K562 (cell line): Measurements from ENCODE around the gene CD82. TPM values are rescaled to one million over a fixed set of nuclear protein-coding genes. Genes with fewer than 3 reads are reported as not detected.

Experiments
- BMI1 ChIP-seq: fragments of 150-350 bp; IDR thresholded peaks from 2 replicates; pipeline ENCODE4 v1.6.1; 2014; ENCODE audit warnings: low read length
- DEAF1 ChIP-seq: fragments of 450-650 bp; formaldehyde crosslinking; IDR thresholded peaks from 2 replicates; pipeline ENCODE4 v1.4.0; 2020; ENCODE audit warnings: mild to moderate bottlenecking, moderate library complexity
- GATA2 ChIP-seq: sonication (generic); formaldehyde crosslinking; IDR thresholded peaks from 2 replicates; pipeline ENCODE4 v1.4.0; 2020; ENCODE audit warnings: mild to moderate bottlenecking, missing genetic modification reagents
- KHSRP ChIP-seq: fragments of 450-650 bp; IDR thresholded peaks from 2 replicates; pipeline ENCODE4 v1.6.1; 2017
- KLF13 ChIP-seq: fragments of 450-650 bp; IDR thresholded peaks from 2 replicates; pipeline ENCODE4 v1.6.1; 2016; ENCODE audit warnings: missing genetic modification characterization, low read depth, mild to moderate bottlenecking, missing compliant biosample characterization, moderate library complexity, borderline replicate concordance
- MAFG ChIP-seq: fragments of 450-650 bp; conservative IDR thresholded peaks from 2 replicates; pipeline ENCODE4 v1.6.1; 2016; ENCODE audit warnings: missing genetic modification characterization, missing compliant biosample characterization
- MEIS2 ChIP-seq: fragments of 450-650 bp; IDR thresholded peaks from 2 replicates; pipeline ENCODE4 v1.6.1; 2014; ENCODE audit warnings: mild to moderate bottlenecking; ENCODE audit not compliant: partially characterized antibody
- PATZ1 ChIP-seq: fragments of 250-450 bp; sonication (Bioruptor Pico); IDR thresholded peaks from 2 replicates; pipeline ENCODE4 v1.5.0; 2020; ENCODE audit warnings: mild to moderate bottlenecking, borderline replicate concordance
- PBX2 ChIP-seq, 2 experiments: IDR thresholded peaks in 1 of 2; conservative IDR thresholded peaks in 1 of 2; 2 replicates each; pipeline ENCODE4 v1.6.1; 2016; ENCODE audit warnings: low read depth in 2 of 2, mild to moderate bottlenecking in 1 of 2, missing compliant biosample characterization in 1 of 2, missing genetic modification characterization in 1 of 2, moderate library complexity in 1 of 2
- PCBP2 ChIP-seq: fragments of 200-400 bp; formaldehyde crosslinking; IDR thresholded peaks from 2 replicates; pipeline ENCODE4 v1.6.1; 2018; ENCODE audit warnings: low read length, low read depth, mild to moderate bottlenecking, moderate library complexity; ENCODE audit not compliant: poor library complexity, severe bottlenecking
- RBM17 ChIP-seq: fragments of 200-400 bp; formaldehyde crosslinking; IDR thresholded peaks from 2 replicates; pipeline ENCODE4 v1.6.1; 2017; ENCODE audit warnings: low read depth, mild to moderate bottlenecking, low read length, borderline replicate concordance
- REST ChIP-seq, 2 experiments: fragments of 450-650 bp; formaldehyde crosslinking in 1 of 2; IDR thresholded peaks; 2 replicates each; pipeline versions ENCODE4 v1.4.0 to v1.6.1; 2014 to 2020; ENCODE audit warnings: mild to moderate bottlenecking in 2 of 2, borderline replicate concordance in 1 of 2, low read depth in 1 of 2
- SP1 ChIP-seq: sonication (generic); formaldehyde crosslinking; IDR thresholded peaks from 2 replicates; pipeline ENCODE4 v1.8.1; 2022; ENCODE audit warnings: mild to moderate bottlenecking, missing genetic modification reagents
- polyA plus RNA-seq, 8 experiments: library from polyadenylated mRNA; depleted of rRNA in 4 of 8; stranded (reverse) in 5 of 8; unstranded in 3 of 8; fragments of >200 nt; fragmentation: Nextera tagmentation in 2 of 8; fragmentation: Illumina TruSeq in 1 of 8; extraction: Ambion mirVana in 2 of 8; extraction: Trizol in 1 of 8; gene quantifications; 2 replicates each; pipeline versions ENCODE4 v1.2.1 to v1.2.3, GENCODE V29; 2011 to 2014; ENCODE audit warnings: inconsistent platforms in 1 of 8, missing spikeins in 1 of 8
- total RNA-seq, 7 experiments: library from RNA; depleted of rRNA in 6 of 7; stranded (reverse); fragments of >200 nt in 6 of 7; fragmentation: Illumina TruSeq in 2 of 7; extraction: Trizol in 2 of 7; gene quantifications; 2 replicates each; pipeline versions ENCODE4 v1.2.1 to v1.2.3, GENCODE V29; 2011 to 2021; ENCODE audit warnings: low replicate concordance in 1 of 7

CD82 gene
- total and polyA plus RNA-seq, 9 of the 15 experiments (the other 6 are each of a cell fraction or from before 2014, with no cell fraction given) = 0.27 to 9.4 (median 3.0) TPM

GRCh38 chr11:44658506-44658850 lies 93.0 kb downstream of the CD82 start (continued):
- TF ChIP-seq REST (IDR thresholded peaks at IDR 0.05; ENCODE audit: borderline replicate concordance) (peak; percentile 35; the same call in 1 of the 2 replicates), REST (CRISPR knock-in tag; IDR thresholded peaks at IDR 0.05; ENCODE audit: low read depth) (no peak), PBX2 (CRISPR knock-in tag; IDR thresholded peaks at IDR 0.05; ENCODE audit: low read depth) (no peak), PBX2 (tag; conservative IDR thresholded peaks at IDR 0.05; ENCODE audit: low read depth) (peak; percentile 73), KHSRP (no peak), GATA2 (CRISPR knock-in tag) (peak; percentile 39; the same call in 1 of the 2 replicates), PCBP2 (no peak), MEIS2 (peak; percentile 8), KLF13 (tag) (no peak), BMI1 (no peak), DEAF1 (0 out of 2 replicates have a peak, but pooled peaks have one; percentile 12), SP1 (CRISPR knock-in tag) (no peak), PATZ1 (no peak), MAFG (tag) (peak; percentile 57), RBM17 (no peak)
